Caco-2 (cell line): Measurements from ENCODE around the gene SLC25A29. TPM values are rescaled to one million over a fixed set of nuclear protein-coding genes. Genes with fewer than 3 reads are reported as not detected.

Experiments used
- BruUV-seq: library from RNA; stranded (reverse); fragments of 400-500 nt; replicated peaks from 2 replicates; lab custom pipeline; 2021; lab: Mats Ljungman, UMichigan
- CTCF ChIA-PET: fragments of 300-600 bp; sonication (Branson Sonifier 250); formaldehyde crosslinking; loops from one replicate; lab custom pipeline; 2022; ENCODE audit warnings: antibody characterized with exemption; lab: Charles Lee
- POLR2A ChIA-PET: fragments of 300-600 bp; sonication (Branson Sonifier 250); formaldehyde crosslinking; loops from one replicate; lab custom pipeline; 2022; ENCODE audit warnings: antibody characterized with exemption; lab: Charles Lee
- DNase-seq, 2 experiments: peaks; one replicate each; pipeline versions ENCODE4 v3.0.0 to v3.0.0-alpha.2; 2020 to 2022
- H3K27me3 ChIP-seq: replicated peaks from 2 replicates; pipeline ENCODE4 v1.6.0; 2011; ENCODE audit warnings: low read length; ENCODE audit not compliant: control insufficient read depth, insufficient read depth
- H3K36me3 ChIP-seq: 2 replicates; pipeline ENCODE4 v1.5.1; 2011; ENCODE audit warnings: low read length; ENCODE audit not compliant: control insufficient read depth, insufficient read depth
- H3K4me1 ChIP-seq: fragments of 250-450 bp; sonication (Bioruptor Pico); 2 replicates; pipeline ENCODE4 v1.5.1; 2020; ENCODE audit warnings: mild to moderate bottlenecking
- H3K4me3 ChIP-seq: 2 replicates; pipeline ENCODE4 v1.5.1; 2011; ENCODE audit warnings: low read depth, mild to moderate bottlenecking, control low read depth, low read length
- H3K9me3 ChIP-seq: fragments of 250-450 bp; sonication (Bioruptor Pico); 2 replicates; pipeline ENCODE4 v1.5.1; 2020; ENCODE audit warnings: mild to moderate bottlenecking, moderate library complexity
- H3K27ac Mint-ChIP-seq: one replicate; pipeline ENCODE4 v1.8.0; 2022; ENCODE audit warnings: mixed read lengths; ENCODE audit not compliant: unreplicated experiment
- H3K27me3 Mint-ChIP-seq: one replicate; pipeline ENCODE4 v1.8.0; 2022; ENCODE audit warnings: mixed read lengths; ENCODE audit not compliant: insufficient read depth, unreplicated experiment
- H3K36me3 Mint-ChIP-seq: one replicate; pipeline ENCODE4 v1.8.0; 2022; ENCODE audit warnings: mild to moderate bottlenecking, mixed read lengths; ENCODE audit not compliant: insufficient read depth, unreplicated experiment
- H3K4me1 Mint-ChIP-seq: one replicate; pipeline ENCODE4 v1.8.0; 2022; ENCODE audit warnings: low read depth, mixed read lengths; ENCODE audit not compliant: unreplicated experiment
- H3K4me3 Mint-ChIP-seq: one replicate; pipeline ENCODE4 v1.8.0; 2022; ENCODE audit warnings: mild to moderate bottlenecking, moderate library complexity, mixed read lengths; ENCODE audit not compliant: unreplicated experiment
- H3K9me3 Mint-ChIP-seq: one replicate; pipeline ENCODE4 v1.8.0; 2022; ENCODE audit warnings: mixed read lengths; ENCODE audit not compliant: unreplicated experiment
- CTCF ChIP-seq, 2 experiments: fragments of 200-600 bp in 1 of 2; IDR thresholded peaks; 1 replicate in 1 of 2; 2 replicates in 1 of 2; pipeline versions ENCODE4 v1.5.1 to v1.8.0; 2011 to 2022; ENCODE audit warnings: antibody characterized with exemption in 1 of 2, control low read depth in 1 of 2, inconsistent platforms in 1 of 2, low read depth in 1 of 2, low read length in 1 of 2, mild to moderate bottlenecking in 1 of 2, moderate library complexity in 1 of 2; ENCODE audit not compliant: insufficient read depth in 1 of 2, severe bottlenecking in 1 of 2, unreplicated experiment in 1 of 2
- intact Hi-C: fragments of 100-400 bp; cut with micrococcal nuclease; formaldehyde crosslinking; loops from one replicate; pipeline ENCODE4 v1.10.0; 2022; ENCODE audit not compliant: unreplicated experiment
- total RNA-seq: library from RNA; stranded (reverse); gene quantifications from 2 replicates; pipeline ENCODE4 v1.2.3, GENCODE V29; 2022

SLC25A29 gene
- total RNA-seq, 1 experiment from 2014 or later, result 28.5 TPM

- Histone ChIP-seq H3K4me1 (no peaks in the 10 kb centered on the region), H3K4me3 (no peak overlapping the region), H3K9me3 (no peaks in the 10 kb centered on the region), H3K36me3 (peaks cover 1% of the 10 kb centered on the region), H3K27me3 (no peaks in the 10 kb centered on the region)
- no peaks in the 10 kb centered on the region for H3K27me3 Mint-ChIP-seq
- ChIA-PET CTCF (interaction anchor here (0.5 kb wide), 1 partner anchor 1196 kb away, joined by 3 read pairs; no protein-coding TSS in a partner anchor), POLR2A (no interaction called here)
- no peak overlapping the region for H3K27ac Mint-ChIP-seq
- no peaks in the 10 kb centered on the region for H3K9me3 Mint-ChIP-seq
- no peak for TF ChIP-seq CTCF (IDR thresholded peaks at IDR 0.05; ENCODE audit: insufficient read depth in 1 of 2, low read depth in 1 of 2, low read length in 1 of 2, severe bottlenecking in 1 of 2, unreplicated experiment in 1 of 2)
- H3K36me3 Mint-ChIP-seq, result peaks cover 46% of the 10 kb centered on the region
- intact Hi-C loops, result no loop called here
- no TSS peak for BruUV-seq
- H3K4me3 Mint-ChIP-seq, result no peak overlapping the region
- DNase-seq, result no peak
- no peaks in the 10 kb centered on the region for H3K4me1 Mint-ChIP-seq
Observed at GRCh38 chr14:100350276-100350926, 44.2 kb upstream of the SLC25A29 start.

- no peak for TF ChIP-seq CTCF (IDR thresholded peaks at IDR 0.05; ENCODE audit: insufficient read depth in 1 of 2, low read depth in 1 of 2, low read length in 1 of 2, severe bottlenecking in 1 of 2, unreplicated experiment in 1 of 2)
- DNase-seq, result no peak
- Mint-ChIP-seq H3K4me3 (no peak overlapping the region), H3K36me3 (peaks cover 40% of the 10 kb centered on the region), H3K9me3 (no peaks in the 10 kb centered on the region), H3K27ac (no peak overlapping the region), H3K27me3 (no peaks in the 10 kb centered on the region), H3K4me1 (no peaks in the 10 kb centered on the region)
- H3K27me3 ChIP-seq, result no peaks in the 10 kb centered on the region
- H3K9me3 ChIP-seq, result no peaks in the 10 kb centered on the region
- H3K4me1 ChIP-seq, result no peaks in the 10 kb centered on the region
- ChIA-PET POLR2A (no interaction called here), CTCF (no interaction called here)
- intact Hi-C loops, result no loop called here
- BruUV-seq, result no TSS peak
- H3K36me3 ChIP-seq, result peaks cover under 1% of the 10 kb centered on the region
- no peak overlapping the region for H3K4me3 ChIP-seq
Observed at GRCh38 chr14:100348784-100349685, 42.8 kb upstream of the SLC25A29 start.

- Mint-ChIP-seq H3K4me3 (no peak overlapping the region), H3K4me1 (no peaks in the 10 kb centered on the region), H3K36me3 (peaks cover 42% of the 10 kb centered on the region), H3K27me3 (no peaks in the 10 kb centered on the region), H3K9me3 (no peaks in the 10 kb centered on the region), H3K27ac (no peak overlapping the region)
- BruUV-seq, result no TSS peak
- ChIA-PET CTCF (no interaction called here), POLR2A (no interaction called here)
- Histone ChIP-seq H3K4me3 (no peak overlapping the region), H3K9me3 (no peaks in the 10 kb centered on the region), H3K4me1 (no peaks in the 10 kb centered on the region), H3K27me3 (no peaks in the 10 kb centered on the region), H3K36me3 (no peaks in the 10 kb centered on the region; the same call in 1 of the 2 replicates)
- no peak for DNase-seq
- no peak for TF ChIP-seq CTCF (IDR thresholded peaks at IDR 0.05; ENCODE audit: insufficient read depth in 1 of 2, low read depth in 1 of 2, low read length in 1 of 2, severe bottlenecking in 1 of 2, unreplicated experiment in 1 of 2)
- intact Hi-C loops, result no loop called here
Observed at GRCh38 chr14:100348253-100348729, 42.0 kb upstream of the SLC25A29 start.
